Astrocyte (in vitro differentiated cells and primary cell): ENCODE measurements around the gene PLEKHG4B.

Experiments
- EZH2 ChIP-seq: IDR thresholded peaks from 2 replicates; pipeline ENCODE4 v1.6.1; 2012; ENCODE audit warnings: mild to moderate bottlenecking, low read length, inconsistent platforms; ENCODE audit not compliant: insufficient read depth
- TF ChIP-seq, protein P1 (sequence below): IDR thresholded peaks from 2 replicates; pipeline ENCODE4 v1.5.1; 2011; ENCODE audit warnings: low read depth, mild to moderate bottlenecking, inconsistent platforms, low read length, moderate library complexity; ENCODE audit not compliant: insufficient read depth

DNA sequence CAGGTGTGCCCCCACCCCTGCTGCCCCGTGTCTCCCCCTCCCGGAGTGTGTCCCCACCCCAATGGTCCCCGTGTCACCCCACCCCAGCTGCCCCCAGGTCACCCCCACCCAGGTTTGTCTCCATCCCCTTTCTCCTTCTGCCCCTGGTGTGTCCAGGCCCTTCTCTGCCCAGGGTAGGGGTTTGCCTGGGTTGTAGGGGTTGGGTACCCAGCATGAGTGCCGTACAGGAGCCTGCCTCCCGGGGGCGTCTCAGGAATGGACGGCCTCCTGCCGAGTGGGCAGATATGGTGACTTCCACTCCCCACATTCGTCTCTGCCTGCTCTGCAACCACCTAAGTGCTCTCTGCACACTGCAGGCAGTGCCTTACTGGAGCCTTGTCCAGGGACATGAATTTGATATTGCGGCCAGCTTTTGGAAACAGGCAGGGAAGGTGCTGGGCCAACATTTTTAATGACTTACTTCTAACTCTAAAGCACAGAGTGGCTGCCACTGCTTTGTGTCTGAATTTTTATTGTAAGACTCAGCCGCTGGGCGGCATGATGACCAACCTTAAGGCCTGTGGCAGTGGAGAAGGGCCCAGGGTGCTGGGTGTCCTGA, 106.0 kb downstream of the PLEKHG4B start:
- TF ChIP-seq, protein P1, sequence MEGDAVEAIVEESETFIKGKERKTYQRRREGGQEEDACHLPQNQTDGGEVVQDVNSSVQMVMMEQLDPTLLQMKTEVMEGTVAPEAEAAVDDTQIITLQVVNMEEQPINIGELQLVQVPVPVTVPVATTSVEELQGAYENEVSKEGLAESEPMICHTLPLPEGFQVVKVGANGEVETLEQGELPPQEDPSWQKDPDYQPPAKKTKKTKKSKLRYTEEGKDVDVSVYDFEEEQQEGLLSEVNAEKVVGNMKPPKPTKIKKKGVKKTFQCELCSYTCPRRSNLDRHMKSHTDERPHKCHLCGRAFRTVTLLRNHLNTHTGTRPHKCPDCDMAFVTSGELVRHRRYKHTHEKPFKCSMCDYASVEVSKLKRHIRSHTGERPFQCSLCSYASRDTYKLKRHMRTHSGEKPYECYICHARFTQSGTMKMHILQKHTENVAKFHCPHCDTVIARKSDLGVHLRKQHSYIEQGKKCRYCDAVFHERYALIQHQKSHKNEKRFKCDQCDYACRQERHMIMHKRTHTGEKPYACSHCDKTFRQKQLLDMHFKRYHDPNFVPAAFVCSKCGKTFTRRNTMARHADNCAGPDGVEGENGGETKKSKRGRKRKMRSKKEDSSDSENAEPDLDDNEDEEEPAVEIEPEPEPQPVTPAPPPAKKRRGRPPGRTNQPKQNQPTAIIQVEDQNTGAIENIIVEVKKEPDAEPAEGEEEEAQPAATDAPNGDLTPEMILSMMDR = no peak
- TF ChIP-seq EZH2 = no peak
